ENCODE data around the gene RPS21.

- no peak for TF ChIP-seq PBX3 (IDR thresholded peaks at IDR 0.05; ENCODE audit: insufficient replicate concordance, low read depth, low read length)
- TF ChIP-seq RBBP5 (conservative IDR thresholded peaks at IDR 0.05) = no peak
- no peak for TF ChIP-seq ATF3 (IDR thresholded peaks at IDR 0.05; ENCODE audit: borderline replicate concordance, extremely low read depth, low read depth, low read length)
- no peak for TF ChIP-seq RAD21 (IDR thresholded peaks at IDR 0.05; ENCODE audit: insufficient read depth, low read depth, low read length)
- TF ChIP-seq CTCF (IDR thresholded peaks at IDR 0.05 in 2 of 3, conservative IDR thresholded peaks at IDR 0.05 in 1 of 3; ENCODE audit: control insufficient read depth in 2 of 3, extremely low read depth in 1 of 3, insufficient read depth in 1 of 3, low read depth in 3 of 3, low read length in 3 of 3) = no peak
- no peak for TF ChIP-seq SP1 (IDR thresholded peaks at IDR 0.05; ENCODE audit: low read depth, low read length)
- no peak for TF ChIP-seq ZNF24 (IDR thresholded peaks at IDR 0.05)
- TF ChIP-seq RFX5 (IDR thresholded peaks at IDR 0.05; ENCODE audit: low read depth, low read length) = no peak
- no peak for TF ChIP-seq GABPA (IDR thresholded peaks at IDR 0.05; ENCODE audit: low read depth)
- no peak for TF ChIP-seq FOS (IDR thresholded peaks at IDR 0.05; ENCODE audit: borderline replicate concordance, extremely low read depth, insufficient read length)
- no peak for TF ChIP-seq POLR2AphosphoS2 (IDR thresholded peaks at IDR 0.05; ENCODE audit: low read depth, low read length)
- TF ChIP-seq SREBF2 (IDR thresholded peaks at IDR 0.05; ENCODE audit: low read length) = no peak
- no peak for TF ChIP-seq ZNF274 (IDR thresholded peaks at IDR 0.05; ENCODE audit: insufficient read depth, insufficient read length)
Measured at GRCh38 chr20:62396367-62397239, 9.7 kb downstream of the RPS21 start.
